T-helper 2 cell (primary cell): ENCODE results near the gene FREM2.

Source experiments
- DNase-seq, 5 experiments: peaks; one replicate each; pipeline versions ENCODE4 v3.0.0 to v3.0.0-alpha.2; 2012 to 2022

FREM2 gene

GRCh38 chr13:38767506-38768265 lies 80.8 kb downstream of the FREM2 start:
- no peak for DNase-seq

GRCh38 chr13:38769526-38769925 lies 82.6 kb downstream of the FREM2 start:
- DNase-seq: no peak

GRCh38 chr13:38775085-38775484 lies 88.2 kb downstream of the FREM2 start:
- DNase-seq: no peak

- no peak for DNase-seq
Observed at GRCh38 chr13:38777347-38778119, 90.7 kb downstream of the FREM2 start.

GRCh38 chr13:38781539-38781938 lies 94.7 kb downstream of the FREM2 start:
- DNase-seq: no peak

- no peak for DNase-seq
Observed at GRCh38 chr13:38784036-38784880, 97.4 kb downstream of the FREM2 start.

GRCh38 chr13:38785042-38785441 lies 98.2 kb downstream of the FREM2 start:
- no peak for DNase-seq

- DNase-seq: no peak
Observed at GRCh38 chr13:38785490-38785889, 98.6 kb downstream of the FREM2 start.

- DNase-seq: no peak
Observed at GRCh38 chr13:38787550-38787949, 100.7 kb downstream of the FREM2 start.

- DNase-seq: no peak
Observed at GRCh38 chr13:38796890-38797289, 110.0 kb downstream of the FREM2 start.

GRCh38 chr13:38803531-38803930 lies 116.7 kb downstream of the FREM2 start:
- DNase-seq: no peak

GRCh38 chr13:38804061-38804460 lies 117.2 kb downstream of the FREM2 start:
- no peak for DNase-seq

- DNase-seq: no peak
Observed at GRCh38 chr13:38804536-38804935, 117.7 kb downstream of the FREM2 start.

GRCh38 chr13:38814331-38814730 lies 127.5 kb downstream of the FREM2 start:
- no peak for DNase-seq

GRCh38 chr13:38819053-38819452 lies 132.2 kb downstream of the FREM2 start:
- no peak for DNase-seq

GRCh38 chr13:38819596-38819995 lies 132.7 kb downstream of the FREM2 start:
- no peak for DNase-seq

GRCh38 chr13:38821770-38822551 lies 135.1 kb downstream of the FREM2 start:
- DNase-seq: no peak

- DNase-seq: peak in 1 of 5 experiments; percentile 36
Observed at GRCh38 chr13:38824342-38824741, 137.5 kb downstream of the FREM2 start.

GRCh38 chr13:38826182-38826813 lies 139.4 kb downstream of the FREM2 start:
- DNase-seq: no peak

GRCh38 chr13:38830442-38831045 lies 143.7 kb downstream of the FREM2 start:
- DNase-seq: no peak

- no peak for DNase-seq
Observed at GRCh38 chr13:38844581-38844980, 157.7 kb downstream of the FREM2 start.
